OCI-LY3 (cell line): ENCODE measurements around the gene ASIC2.

Experiments used
- CTCF ChIP-seq: fragments of 200-600, 300-600 bp; sonication (generic); IDR thresholded peaks from 2 replicates; pipeline ENCODE4 v1.5.1; 2014; ENCODE audit warnings: antibody characterized with exemption, low read length, low read depth
- EZH2phosphoT487 ChIP-seq: fragments of 200-600 bp; shearing (Covaris generic); IDR thresholded peaks from 2 replicates; pipeline ENCODE4 v1.6.1; 2018; ENCODE audit warnings: antibody characterized with exemption, mixed run types, low read depth

DNA sequence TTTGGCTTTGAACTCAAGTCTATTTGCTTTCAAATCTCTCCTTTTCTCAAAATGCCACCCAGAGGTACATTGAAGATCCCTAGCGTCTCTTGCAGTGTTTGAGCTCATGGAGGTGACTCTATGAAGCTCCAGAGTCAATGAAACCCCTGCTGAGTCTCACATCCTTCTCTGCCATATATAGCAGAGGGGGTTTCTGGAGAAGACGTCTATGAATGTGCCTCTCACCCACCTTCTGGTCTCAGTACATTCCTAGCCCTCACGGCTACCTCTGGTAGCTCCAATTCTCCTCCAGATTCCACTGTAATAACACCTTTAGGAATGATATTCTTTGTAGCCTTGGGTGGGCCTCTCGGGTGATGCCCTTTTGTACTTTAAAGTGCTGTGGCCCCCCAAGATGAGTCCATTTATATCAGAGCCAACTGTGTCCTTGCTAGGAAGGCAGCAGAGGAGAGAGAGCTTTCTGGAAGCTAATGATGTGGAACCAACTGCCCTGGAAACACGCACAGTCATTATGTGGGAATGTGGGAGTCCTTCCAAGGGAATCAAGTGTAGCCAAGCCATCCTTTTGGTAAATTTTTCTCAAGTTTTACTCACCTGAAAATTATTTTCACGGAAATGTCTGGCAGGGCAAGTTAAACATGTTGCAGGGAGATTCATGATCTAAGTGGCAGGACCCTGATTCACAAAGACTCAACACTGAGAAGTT is 123.4 kb downstream of the ASIC2 start:
- TF ChIP-seq CTCF (no peak), EZH2phosphoT487 (no peak)
